Coronary artery (tissue), 2 donors: ENCODE data around the gene NUP210.

Experiments used
- DNase-seq: peaks from one replicate; pipeline ENCODE4 v3.0.0-alpha.2; 2017; ENCODE audit warnings: low spot score
- H3K27ac ChIP-seq, 2 donors: fragments of 200-600 bp; sonication (generic); one replicate each; pipeline ENCODE4 v1.5.1; 2016 to 2019
- H3K4me3 ChIP-seq: fragments of 200-600 bp; sonication (generic); 2 replicates; pipeline ENCODE4 v1.5.1; 2016; ENCODE audit warnings: mild to moderate bottlenecking, moderate library complexity
- TF ChIP-seq, protein P1 (sequence below): fragments of 200-600 bp; sonication (generic); IDR thresholded peaks from one replicate; pipeline ENCODE4 v1.5.1; 2019; ENCODE audit warnings: antibody characterized with exemption

Gene NUP210

DNA sequence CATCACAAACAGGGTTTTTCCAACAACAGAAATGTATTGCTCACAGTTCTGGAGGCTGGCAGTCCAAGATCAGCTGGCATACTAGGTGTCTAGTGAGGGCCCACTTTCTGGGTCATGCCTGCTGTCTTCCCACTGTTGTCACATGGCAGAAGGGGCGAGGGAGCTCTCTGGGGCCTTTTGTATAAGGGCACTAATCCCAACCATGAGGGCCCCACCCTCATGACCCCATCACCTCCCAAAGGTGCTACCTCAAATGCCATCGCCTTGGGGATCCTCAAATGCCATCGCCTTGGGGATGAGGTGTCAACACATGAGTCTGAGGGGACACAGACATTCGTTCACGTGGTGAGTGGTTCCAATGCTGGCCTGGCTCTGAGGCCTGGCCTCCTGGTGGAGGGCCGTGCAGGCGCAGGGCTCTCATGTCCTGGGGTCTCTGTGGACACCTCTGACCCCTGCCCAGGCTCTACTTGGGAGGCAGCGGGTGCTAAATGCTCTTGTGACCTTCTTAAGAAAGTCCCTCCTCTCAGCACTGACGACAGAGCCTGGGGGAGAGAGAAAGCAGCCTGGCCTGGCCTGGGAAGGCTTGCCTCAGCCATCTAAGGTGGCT is 16.8 kb downstream of the NUP210 start:
- no peak for DNase-seq
- TF ChIP-seq, protein P1, sequence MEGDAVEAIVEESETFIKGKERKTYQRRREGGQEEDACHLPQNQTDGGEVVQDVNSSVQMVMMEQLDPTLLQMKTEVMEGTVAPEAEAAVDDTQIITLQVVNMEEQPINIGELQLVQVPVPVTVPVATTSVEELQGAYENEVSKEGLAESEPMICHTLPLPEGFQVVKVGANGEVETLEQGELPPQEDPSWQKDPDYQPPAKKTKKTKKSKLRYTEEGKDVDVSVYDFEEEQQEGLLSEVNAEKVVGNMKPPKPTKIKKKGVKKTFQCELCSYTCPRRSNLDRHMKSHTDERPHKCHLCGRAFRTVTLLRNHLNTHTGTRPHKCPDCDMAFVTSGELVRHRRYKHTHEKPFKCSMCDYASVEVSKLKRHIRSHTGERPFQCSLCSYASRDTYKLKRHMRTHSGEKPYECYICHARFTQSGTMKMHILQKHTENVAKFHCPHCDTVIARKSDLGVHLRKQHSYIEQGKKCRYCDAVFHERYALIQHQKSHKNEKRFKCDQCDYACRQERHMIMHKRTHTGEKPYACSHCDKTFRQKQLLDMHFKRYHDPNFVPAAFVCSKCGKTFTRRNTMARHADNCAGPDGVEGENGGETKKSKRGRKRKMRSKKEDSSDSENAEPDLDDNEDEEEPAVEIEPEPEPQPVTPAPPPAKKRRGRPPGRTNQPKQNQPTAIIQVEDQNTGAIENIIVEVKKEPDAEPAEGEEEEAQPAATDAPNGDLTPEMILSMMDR: no peak
- no peak overlapping the region for H3K4me3 ChIP-seq
- H3K27ac ChIP-seq: no peak overlapping the region

DNA sequence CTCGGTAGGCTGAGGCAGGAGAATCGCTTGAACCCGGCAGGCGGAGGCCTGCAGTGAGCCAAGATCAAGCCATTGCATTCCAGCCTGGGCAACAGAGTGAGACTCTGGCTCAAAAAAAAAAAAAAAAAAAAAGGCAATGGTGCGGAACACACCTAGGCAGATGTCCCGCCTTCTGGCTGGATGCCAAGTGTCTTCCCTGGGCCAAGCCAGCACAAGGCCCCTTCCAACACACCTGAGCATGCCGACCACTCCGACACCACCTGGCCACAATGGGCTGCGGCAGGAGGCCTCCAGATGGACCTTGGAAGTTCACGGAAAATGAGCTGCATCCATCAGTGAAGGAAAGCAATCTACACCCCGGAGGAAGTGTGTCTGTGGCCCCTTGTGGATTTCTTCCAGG is 19.0 kb downstream of the NUP210 start:
- TF ChIP-seq, protein P1: no peak
- no peak for DNase-seq
- Histone ChIP-seq H3K4me3 (no peak overlapping the region), H3K27ac (no peak overlapping the region)

DNA sequence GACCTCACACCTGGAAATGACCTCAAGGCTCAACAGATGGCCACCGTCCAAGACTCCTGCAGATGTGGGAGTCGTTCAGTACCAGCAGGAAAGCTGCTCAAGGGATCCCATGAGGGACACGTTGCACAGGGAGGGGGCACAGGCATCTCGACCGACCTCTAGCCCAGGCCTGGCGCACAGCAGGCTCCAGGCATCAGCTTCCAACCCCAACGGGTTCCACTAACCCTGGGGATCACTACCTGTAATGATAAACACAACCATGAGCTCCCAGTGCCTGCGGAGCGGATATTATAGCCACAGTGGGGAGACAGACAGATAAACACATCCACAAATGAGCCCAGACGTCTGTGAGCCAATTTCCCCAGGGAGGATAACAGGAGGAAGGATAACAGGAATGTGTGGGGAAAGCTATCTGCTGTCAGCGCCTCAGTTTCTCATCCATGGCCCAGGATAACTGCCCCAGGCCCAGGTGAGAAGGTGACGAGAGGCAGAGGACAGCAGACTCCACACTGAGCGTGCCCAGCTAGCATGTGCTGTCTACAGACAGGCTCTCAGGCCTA is 19.9 kb downstream of the NUP210 start:
- Histone ChIP-seq H3K4me3 (no peak overlapping the region), H3K27ac (no peak overlapping the region)
- DNase-seq: no peak
- TF ChIP-seq, protein P1: no peak

DNA sequence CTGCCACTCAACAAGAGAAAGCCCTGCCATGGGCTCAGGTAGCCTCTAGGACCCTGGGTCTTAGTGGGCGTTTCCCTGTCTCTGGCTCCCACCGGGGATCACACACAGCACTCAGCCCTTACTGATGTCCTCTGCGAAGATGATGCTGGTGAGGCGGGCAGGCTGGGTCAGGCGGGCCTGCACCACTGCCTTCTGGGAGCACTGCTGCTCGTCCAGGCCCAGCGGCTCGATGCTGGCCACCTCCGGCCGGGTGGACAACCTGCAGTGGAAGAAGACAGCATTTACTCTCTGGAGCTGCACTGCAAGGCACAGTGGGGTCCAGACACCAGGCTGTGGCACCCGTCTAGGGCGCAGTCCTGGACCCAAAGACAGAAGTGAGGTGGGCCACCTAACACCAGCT is 20.5 kb downstream of the NUP210 start:
- DNase-seq: no peak
- TF ChIP-seq, protein P1: no peak
- H3K27ac ChIP-seq: no peak overlapping the region
- H3K4me3 ChIP-seq: no peak overlapping the region

DNA sequence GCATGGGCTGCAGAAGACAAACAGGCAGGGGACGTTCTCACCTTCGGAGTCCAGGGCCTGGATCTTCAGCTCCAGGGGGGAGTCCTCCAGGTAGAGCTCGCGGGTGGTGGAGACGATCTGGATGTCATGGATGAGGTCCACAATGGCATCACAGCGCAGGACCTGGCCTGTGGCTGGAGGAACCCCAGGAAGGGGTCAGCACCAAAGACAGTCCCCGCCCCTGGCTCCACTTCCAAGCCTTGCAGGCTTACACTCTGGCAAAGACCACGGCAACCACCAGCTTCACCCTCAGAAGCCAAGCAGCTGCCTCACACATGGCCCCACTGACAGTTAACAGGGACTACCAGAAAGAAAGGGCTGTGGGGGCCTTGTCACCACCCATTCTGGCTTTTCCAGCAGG is 22.8 kb downstream of the NUP210 start:
- TF ChIP-seq, protein P1: no peak
- Histone ChIP-seq H3K4me3 (no peak overlapping the region), H3K27ac (no peak overlapping the region)
- DNase-seq: no peak

DNA sequence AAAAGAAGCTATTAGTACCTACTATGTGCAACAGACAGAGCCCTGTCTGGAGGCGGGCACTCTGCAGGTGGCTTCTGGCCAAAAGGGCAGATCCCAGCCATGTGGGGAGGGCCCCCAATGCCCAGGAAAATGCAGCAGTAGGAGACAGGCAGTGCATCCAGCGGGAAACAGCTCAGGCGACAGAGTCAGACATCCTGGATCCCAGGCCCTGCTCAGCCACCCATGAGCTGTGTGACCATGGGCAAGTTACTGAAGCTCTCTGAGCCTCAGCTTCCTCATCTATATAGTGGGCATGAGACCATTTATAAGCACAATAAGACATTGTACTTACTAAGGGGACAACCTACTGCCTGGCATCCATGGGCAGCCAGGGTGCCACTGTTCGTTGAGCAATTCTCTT is 25.8 kb downstream of the NUP210 start:
- H3K4me3 ChIP-seq: no peak overlapping the region
- no peak for DNase-seq
- TF ChIP-seq, protein P1: no peak

More for the DNA sequence above, 25.8 kb downstream of the NUP210 start:
- H3K27ac ChIP-seq: no peak overlapping the region
